Uterus (tissue), 2 donors: ENCODE results near the gene SHISAL2A.

Experiments
- POLR2A ChIP-seq, 2 donors: fragments of 450-650 bp; IDR thresholded peaks; one replicate each; pipeline ENCODE4 v1.6.1; 2016; ENCODE audit warnings: antibody characterized with exemption in 2 of 2, mild to moderate bottlenecking in 1 of 2, moderate library complexity in 1 of 2
- TF ChIP-seq, protein P1 (sequence below), 4 experiments: fragments of 200-600 bp in 2 of 4; fragments of 450-650 bp in 2 of 4; sonication (generic) in 2 of 4; IDR thresholded peaks; one replicate each; pipeline ENCODE4 v1.5.1; 2016 to 2019; ENCODE audit warnings: antibody characterized with exemption in 4 of 4, mild to moderate bottlenecking in 2 of 4, moderate library complexity in 1 of 4

DNA sequence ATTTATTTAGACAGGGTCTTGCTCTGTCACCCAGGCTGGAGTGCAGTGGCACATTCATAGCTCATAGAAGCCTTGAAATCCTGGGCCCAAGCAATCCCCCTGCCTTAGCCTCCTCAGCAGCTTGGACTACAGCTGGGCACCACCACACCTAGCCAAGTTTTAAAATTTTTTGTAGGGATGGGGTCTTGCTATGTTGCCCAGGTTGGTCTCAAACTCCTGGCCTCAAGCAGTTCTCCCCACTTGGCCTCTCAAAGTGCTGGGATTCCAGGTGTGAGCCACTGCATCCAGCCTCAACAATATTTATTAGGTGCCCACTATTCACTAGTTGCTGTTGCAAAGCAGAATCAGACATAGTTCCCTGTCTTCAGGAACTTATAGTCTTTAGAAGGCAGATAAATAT, 44.9 kb upstream of the SHISAL2A start:
- no peak for TF ChIP-seq POLR2A (IDR thresholded peaks at IDR 0.05)
- TF ChIP-seq, protein P1, sequence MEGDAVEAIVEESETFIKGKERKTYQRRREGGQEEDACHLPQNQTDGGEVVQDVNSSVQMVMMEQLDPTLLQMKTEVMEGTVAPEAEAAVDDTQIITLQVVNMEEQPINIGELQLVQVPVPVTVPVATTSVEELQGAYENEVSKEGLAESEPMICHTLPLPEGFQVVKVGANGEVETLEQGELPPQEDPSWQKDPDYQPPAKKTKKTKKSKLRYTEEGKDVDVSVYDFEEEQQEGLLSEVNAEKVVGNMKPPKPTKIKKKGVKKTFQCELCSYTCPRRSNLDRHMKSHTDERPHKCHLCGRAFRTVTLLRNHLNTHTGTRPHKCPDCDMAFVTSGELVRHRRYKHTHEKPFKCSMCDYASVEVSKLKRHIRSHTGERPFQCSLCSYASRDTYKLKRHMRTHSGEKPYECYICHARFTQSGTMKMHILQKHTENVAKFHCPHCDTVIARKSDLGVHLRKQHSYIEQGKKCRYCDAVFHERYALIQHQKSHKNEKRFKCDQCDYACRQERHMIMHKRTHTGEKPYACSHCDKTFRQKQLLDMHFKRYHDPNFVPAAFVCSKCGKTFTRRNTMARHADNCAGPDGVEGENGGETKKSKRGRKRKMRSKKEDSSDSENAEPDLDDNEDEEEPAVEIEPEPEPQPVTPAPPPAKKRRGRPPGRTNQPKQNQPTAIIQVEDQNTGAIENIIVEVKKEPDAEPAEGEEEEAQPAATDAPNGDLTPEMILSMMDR (IDR thresholded peaks at IDR 0.05) = no peak
